HG03521 (cell line): ENCODE data around the gene SEL1L3.

Experiments used
- ATAC-seq: cut with Tn5 transposase; IDR thresholded peaks from one replicate; pipeline ENCODE4 v1.9.1; 2021; ENCODE audit warnings: mild to moderate bottlenecking, moderate library complexity; ENCODE audit not compliant: unreplicated experiment

SEL1L3 gene

DNA sequence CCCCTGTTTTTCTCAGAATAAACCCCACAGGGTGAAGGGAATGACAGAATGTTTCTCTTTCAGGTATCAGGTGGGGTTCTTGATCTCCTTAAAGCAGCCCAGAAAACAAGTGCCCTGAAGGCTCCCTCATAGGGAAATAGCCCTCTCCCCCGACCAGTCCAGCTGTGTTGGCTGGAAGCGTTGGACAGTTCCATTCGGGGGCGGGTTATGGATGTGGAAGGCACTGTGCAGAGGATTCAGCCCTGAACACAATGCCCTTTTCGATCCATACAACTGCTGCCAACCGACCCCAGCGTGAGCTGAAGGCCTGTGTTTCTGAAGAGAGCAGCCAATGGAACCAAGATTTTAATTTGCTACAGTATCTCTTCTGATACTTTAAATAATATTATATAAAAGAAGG, 41.5 kb downstream of the SEL1L3 start:
- ATAC-seq = no peak

DNA sequence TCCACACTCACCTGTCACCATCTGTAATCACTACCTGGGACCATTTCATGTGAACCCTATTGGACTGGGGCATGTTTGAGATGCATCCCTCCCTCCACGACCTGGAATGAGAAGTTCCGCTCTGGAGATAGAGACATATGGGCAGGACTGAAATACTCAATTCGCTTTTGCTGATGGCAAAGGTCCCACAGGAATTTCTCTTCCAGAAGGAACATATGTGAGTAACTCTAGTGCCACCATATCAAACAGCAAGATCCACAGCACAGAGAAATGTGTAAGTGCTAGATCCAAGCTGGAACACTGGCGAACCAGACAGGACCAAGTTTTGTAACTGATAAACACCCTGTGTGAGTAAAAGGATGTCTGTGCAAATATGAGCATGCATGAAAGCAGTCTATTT, 43.9 kb downstream of the SEL1L3 start:
- ATAC-seq = no peak

- ATAC-seq = no peak
Measured at GRCh38 chr4:25818371-25818871, 44.4 kb downstream of the SEL1L3 start.

GRCh38 chr4:25817059-25817681, 45.6 kb downstream of the SEL1L3 start:
- no peak for ATAC-seq

- ATAC-seq = no peak
Measured at GRCh38 chr4:25816591-25817058, 46.2 kb downstream of the SEL1L3 start.

GRCh38 chr4:25815586-25815985, 47.2 kb downstream of the SEL1L3 start:
- no peak for ATAC-seq

- no peak for ATAC-seq
Measured at GRCh38 chr4:25814301-25815136, 48.3 kb downstream of the SEL1L3 start.

GRCh38 chr4:25813448-25814106, 49.2 kb downstream of the SEL1L3 start:
- ATAC-seq = no peak

GRCh38 chr4:25811841-25812240, 50.9 kb downstream of the SEL1L3 start:
- ATAC-seq = no peak

DNA sequence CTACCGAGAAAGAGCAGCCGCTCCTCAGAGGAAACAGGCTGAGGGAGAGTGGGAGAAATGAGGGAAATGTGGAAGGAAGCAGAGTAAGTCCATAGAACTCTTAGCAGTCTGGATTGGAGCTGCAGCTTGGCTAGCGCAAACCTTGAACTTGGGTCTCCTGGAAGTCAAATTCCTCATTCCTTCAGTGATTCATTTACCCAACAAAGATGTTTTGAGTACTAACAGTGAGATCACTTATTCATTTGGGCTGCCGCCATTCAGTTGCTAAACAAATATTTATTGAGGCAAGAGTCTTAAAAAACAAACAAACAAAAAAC, 51.5 kb downstream of the SEL1L3 start:
- ATAC-seq = no peak

DNA sequence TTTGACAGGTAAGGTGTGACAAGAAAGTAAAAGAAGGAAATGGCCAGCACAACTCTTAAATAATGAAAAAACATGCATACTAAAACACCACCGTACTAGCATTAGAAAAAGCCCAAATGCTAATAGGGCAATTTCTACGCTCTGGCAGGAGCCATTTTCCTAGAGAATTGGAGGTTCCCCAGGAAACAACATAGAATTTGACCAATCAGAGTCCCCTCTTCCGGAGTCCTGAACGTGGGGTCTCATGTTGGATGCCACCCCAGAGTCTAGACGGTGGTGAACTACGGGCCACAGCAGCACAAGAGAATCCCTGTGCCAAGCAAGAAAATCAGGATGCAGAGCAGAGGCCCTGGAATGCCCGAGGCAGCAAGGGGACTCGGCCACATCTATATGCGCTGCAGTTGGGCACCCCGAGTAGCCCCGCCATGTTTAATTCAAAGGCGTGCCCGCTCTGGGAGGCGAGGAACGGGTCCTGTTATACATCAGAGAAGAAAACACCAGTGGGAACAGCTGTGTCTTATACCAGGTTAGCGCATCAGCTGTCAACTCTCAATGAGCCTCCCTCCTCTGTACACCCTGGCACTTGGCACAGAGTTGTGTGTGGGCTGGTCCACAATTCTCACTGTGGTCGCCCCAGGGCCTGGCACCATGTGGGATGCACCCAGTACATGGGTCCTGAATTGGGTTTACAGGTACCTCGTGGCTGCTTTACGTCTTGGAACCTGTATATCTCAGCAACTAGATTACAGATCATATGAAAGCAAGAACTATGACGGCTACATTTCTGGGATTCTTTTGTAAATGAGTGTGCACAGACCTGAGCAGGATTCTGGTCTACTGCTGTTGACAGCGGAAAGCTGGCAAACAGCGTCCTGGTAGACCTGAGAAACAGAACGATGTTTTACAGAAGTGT, 52.1 kb downstream of the SEL1L3 start:
- ATAC-seq = no peak

DNA sequence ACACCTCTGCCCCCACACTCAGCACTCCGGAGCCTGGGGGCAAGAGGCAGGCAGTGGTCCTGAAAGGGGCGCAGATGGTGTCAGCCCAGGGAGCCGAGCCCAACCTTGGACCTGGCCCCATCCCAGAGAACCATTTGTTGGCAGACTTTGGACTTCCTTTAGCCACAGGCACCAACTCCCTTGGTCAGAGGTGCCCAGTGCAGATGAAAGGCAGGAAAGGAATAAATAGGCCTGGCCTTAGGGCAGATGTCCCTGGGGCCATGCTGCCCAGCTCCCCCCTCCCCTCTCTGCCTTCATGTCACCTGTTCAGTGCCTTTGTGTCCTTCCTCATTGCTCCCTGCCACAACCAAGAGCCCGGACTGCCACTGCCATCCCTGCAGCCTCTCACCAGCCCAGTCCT, 52.8 kb downstream of the SEL1L3 start:
- ATAC-seq = no peak

DNA sequence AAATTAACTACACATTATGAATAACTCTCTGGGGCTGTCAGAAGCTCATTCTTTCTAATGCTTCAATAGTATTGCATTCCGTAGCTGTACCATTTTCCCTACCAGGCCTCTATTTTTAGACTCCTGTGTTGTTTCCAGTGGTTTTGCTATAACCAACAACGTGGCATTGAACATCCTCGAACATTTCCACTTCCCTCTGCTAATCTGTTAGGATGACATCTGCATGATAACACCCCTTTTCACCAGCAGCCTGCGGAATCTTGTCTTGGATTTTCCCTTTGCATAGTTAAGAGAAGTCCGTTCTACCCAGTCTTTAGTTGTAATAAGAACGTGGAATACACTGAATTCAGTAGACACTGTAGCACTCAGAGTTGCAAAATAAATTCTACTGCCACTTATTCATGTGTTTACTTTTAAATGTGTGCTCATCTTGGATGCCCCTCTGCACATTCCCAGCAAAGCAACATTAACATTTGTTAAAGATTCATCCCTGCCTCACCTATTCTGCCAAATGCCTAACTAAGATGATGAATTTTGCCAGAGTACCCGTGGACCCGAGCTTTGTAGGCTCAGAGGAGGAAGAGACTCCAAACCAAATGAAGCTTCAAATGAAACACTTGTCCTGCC, 55.6 kb downstream of the SEL1L3 start:
- ATAC-seq = no peak

GRCh38 chr4:25805255-25805860, 57.4 kb downstream of the SEL1L3 start:
- no peak for ATAC-seq

DNA sequence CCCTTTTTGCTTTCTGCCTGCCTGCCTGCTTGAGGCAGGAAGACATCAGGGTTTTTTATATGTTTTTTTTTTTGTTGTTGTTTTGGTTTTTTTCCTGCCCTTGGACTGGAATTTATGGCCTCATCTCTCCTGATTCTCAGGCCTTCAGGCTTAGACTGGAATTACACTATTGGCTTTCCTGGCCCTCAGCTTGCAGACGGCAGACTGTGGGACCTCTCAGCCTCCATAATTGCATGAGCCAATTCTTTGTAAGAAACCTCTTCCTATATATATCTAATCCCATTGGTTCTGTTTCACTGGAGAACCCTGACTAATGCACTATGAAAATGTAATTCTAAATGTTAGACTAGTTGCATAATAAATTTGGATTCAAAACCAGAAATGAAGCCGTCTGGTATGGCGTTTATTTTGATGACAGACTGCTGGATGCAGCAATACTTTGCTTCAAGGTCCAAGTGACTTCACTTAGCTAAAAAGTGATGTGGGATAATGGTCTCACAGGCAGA, 59.0 kb downstream of the SEL1L3 start:
- no peak for ATAC-seq

DNA sequence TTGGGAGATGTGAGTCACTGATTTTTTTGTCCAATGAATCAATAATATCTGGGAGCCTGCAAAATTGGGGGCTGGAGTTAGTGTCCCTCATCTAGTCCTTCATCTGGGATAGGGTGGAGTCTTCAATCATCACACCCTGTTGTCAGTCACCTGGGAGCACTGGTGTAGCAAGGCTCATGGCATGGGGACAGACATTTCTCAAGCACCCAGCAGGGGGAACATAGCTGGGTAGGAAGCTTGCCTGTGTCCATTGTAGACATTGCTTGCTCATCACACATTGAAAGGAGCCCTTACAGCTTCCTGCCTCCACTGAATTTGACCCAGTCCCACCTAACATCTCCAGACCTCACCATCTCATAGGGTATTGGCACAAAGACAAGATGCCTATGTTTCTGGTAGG, 61.2 kb downstream of the SEL1L3 start:
- ATAC-seq = no peak

GRCh38 chr4:25800245-25800644, 62.5 kb downstream of the SEL1L3 start:
- no peak for ATAC-seq

GRCh38 chr4:25799522-25799921, 63.3 kb downstream of the SEL1L3 start:
- ATAC-seq = no peak

DNA sequence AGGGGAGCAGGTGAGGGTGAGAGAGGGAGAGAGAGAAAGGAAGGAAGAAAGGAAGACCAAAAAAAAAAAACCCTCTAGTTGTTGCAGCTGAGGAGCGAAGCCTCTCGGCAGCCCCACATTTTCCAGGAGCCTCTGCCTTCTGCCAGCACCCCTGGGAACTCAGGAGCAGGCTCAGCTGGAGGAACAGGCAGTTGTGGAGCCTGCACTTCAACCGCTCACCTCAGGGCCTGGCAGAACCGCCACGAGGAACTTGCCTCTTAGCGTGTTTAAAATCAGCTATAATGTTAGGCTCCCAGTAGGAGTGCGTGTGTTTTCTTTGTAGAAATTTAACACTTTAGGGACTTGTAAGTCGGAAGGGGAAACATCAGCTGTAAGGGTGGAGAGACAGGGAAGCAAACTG, 65.7 kb downstream of the SEL1L3 start:
- ATAC-seq = no peak
